Rectal smooth muscle tissue (tissue), 1 donor: ENCODE results near the gene CASKIN2.
A peak's percentile ranks its signal among the peaks of the same experiment; 100 is the strongest.

Experiments used
- H3K27ac ChIP-seq: one replicate; pipeline ENCODE4 v1.7.0; 2013; ENCODE audit warnings: low read depth, low read length, inconsistent platforms
- H3K27me3 ChIP-seq: one replicate; pipeline ENCODE4 v1.7.0; 2013; ENCODE audit warnings: low read length; ENCODE audit not compliant: control insufficient read depth, insufficient read depth
- H3K36me3 ChIP-seq: one replicate; pipeline ENCODE4 v1.7.0; 2013; ENCODE audit warnings: low read length; ENCODE audit not compliant: control insufficient read depth, insufficient read depth
- H3K4me1 ChIP-seq: one replicate; pipeline ENCODE4 v1.7.0; 2013; ENCODE audit warnings: low read length; ENCODE audit not compliant: control insufficient read depth, insufficient read depth
- H3K4me3 ChIP-seq: one replicate; pipeline ENCODE4 v1.7.0; 2013; ENCODE audit warnings: low read length
- H3K9ac ChIP-seq: one replicate; pipeline ENCODE4 v1.7.0; 2013; ENCODE audit warnings: low read length

The CASKIN2 gene

GRCh38 chr17:75553295-75554110, 38.2 kb upstream of the CASKIN2 start:
- H3K4me3 ChIP-seq, result no peak overlapping the region
- H3K9ac ChIP-seq, result no peak overlapping the region
- H3K27ac ChIP-seq, result no peak overlapping the region
- no peaks in the 10 kb centered on the region for H3K4me1 ChIP-seq
- H3K36me3 ChIP-seq, result no peaks in the 10 kb centered on the region
- no peaks in the 10 kb centered on the region for H3K27me3 ChIP-seq

GRCh38 chr17:75552425-75553294, 37.3 kb upstream of the CASKIN2 start:
- no peak overlapping the region for H3K27ac ChIP-seq
- H3K4me3 ChIP-seq, result no peak overlapping the region
- no peaks in the 10 kb centered on the region for H3K27me3 ChIP-seq
- no peaks in the 10 kb centered on the region for H3K36me3 ChIP-seq
- H3K4me1 ChIP-seq, result no peaks in the 10 kb centered on the region
- no peak overlapping the region for H3K9ac ChIP-seq

- Histone ChIP-seq H3K27ac (no peak overlapping the region), H3K27me3 (no peaks in the 10 kb centered on the region), H3K4me3 (no peak overlapping the region), H3K9ac (no peak overlapping the region), H3K36me3 (no peaks in the 10 kb centered on the region), H3K4me1 (no peaks in the 10 kb centered on the region)
Observed at GRCh38 chr17:75551266-75551665, 35.9 kb upstream of the CASKIN2 start.

- Histone ChIP-seq H3K36me3 (no peaks in the 10 kb centered on the region), H3K27me3 (no peaks in the 10 kb centered on the region), H3K9ac (no peak overlapping the region), H3K4me3 (no peak overlapping the region), H3K27ac (no peak overlapping the region), H3K4me1 (no peaks in the 10 kb centered on the region)
Observed at GRCh38 chr17:75550139-75550465, 34.8 kb upstream of the CASKIN2 start.

- Histone ChIP-seq H3K4me3 (peak overlapping the region; percentile 47), H3K36me3 (no peaks in the 10 kb centered on the region), H3K27me3 (no peaks in the 10 kb centered on the region), H3K27ac (no peak overlapping the region), H3K4me1 (no peaks in the 10 kb centered on the region), H3K9ac (no peak overlapping the region)
Observed at GRCh38 chr17:75549246-75550138, 34.2 kb upstream of the CASKIN2 start.

- Histone ChIP-seq H3K9ac (no peak overlapping the region), H3K36me3 (no peaks in the 10 kb centered on the region), H3K4me1 (no peaks in the 10 kb centered on the region), H3K27ac (no peak overlapping the region), H3K4me3 (no peak overlapping the region), H3K27me3 (no peaks in the 10 kb centered on the region)
Observed at GRCh38 chr17:75548813-75549212, 33.5 kb upstream of the CASKIN2 start.

GRCh38 chr17:75547091-75547490, 31.8 kb upstream of the CASKIN2 start:
- Histone ChIP-seq H3K4me1 (no peaks in the 10 kb centered on the region), H3K27me3 (no peaks in the 10 kb centered on the region), H3K27ac (no peak overlapping the region), H3K9ac (no peak overlapping the region), H3K36me3 (no peaks in the 10 kb centered on the region), H3K4me3 (no peak overlapping the region)

GRCh38 chr17:75546181-75546580, 30.8 kb upstream of the CASKIN2 start:
- no peaks in the 10 kb centered on the region for H3K4me1 ChIP-seq
- H3K27me3 ChIP-seq, result no peaks in the 10 kb centered on the region
- no peaks in the 10 kb centered on the region for H3K36me3 ChIP-seq
- H3K4me3 ChIP-seq, result no peak overlapping the region
- no peak overlapping the region for H3K27ac ChIP-seq
- H3K9ac ChIP-seq, result no peak overlapping the region

- Histone ChIP-seq H3K27me3 (no peaks in the 10 kb centered on the region), H3K36me3 (no peaks in the 10 kb centered on the region), H3K4me1 (no peaks in the 10 kb centered on the region), H3K9ac (peak overlapping the region; percentile 2), H3K27ac (no peak overlapping the region), H3K4me3 (no peak overlapping the region)
Observed at GRCh38 chr17:75544250-75544649, 28.9 kb upstream of the CASKIN2 start.

- Histone ChIP-seq H3K4me3 (no peak overlapping the region), H3K27ac (no peak overlapping the region), H3K9ac (no peak overlapping the region), H3K36me3 (no peaks in the 10 kb centered on the region), H3K27me3 (no peaks in the 10 kb centered on the region), H3K4me1 (no peaks in the 10 kb centered on the region)
Observed at GRCh38 chr17:75542728-75543336, 27.5 kb upstream of the CASKIN2 start.

GRCh38 chr17:75542229-75542628, 26.9 kb upstream of the CASKIN2 start:
- Histone ChIP-seq H3K27ac (no peak overlapping the region), H3K36me3 (no peaks in the 10 kb centered on the region), H3K4me1 (no peaks in the 10 kb centered on the region), H3K27me3 (no peaks in the 10 kb centered on the region), H3K9ac (no peak overlapping the region), H3K4me3 (no peak overlapping the region)
